GM12864 (cell line): Measurements from ENCODE around the gene TRIO.
"Not testable (repeated sequence)": the region's sequence is repeated elsewhere in the genome, so short reads cannot be mapped to it uniquely, and the experiment has no call there.

Experiments used
- DNase-seq: peaks from one replicate; pipeline ENCODE4 v3.0.0-alpha.2; 2011; ENCODE audit warnings: low read depth
- H3K4me3 ChIP-seq: 2 replicates; pipeline ENCODE4 v1.5.1; 2011; ENCODE audit warnings: mild to moderate bottlenecking, low read depth, low read length, control low read depth
- TF ChIP-seq, protein P1 (sequence below): IDR thresholded peaks from 2 replicates; pipeline ENCODE4 v1.5.1; 2011; ENCODE audit warnings: low read depth, mild to moderate bottlenecking, moderate library complexity, low read length, control low read depth, inconsistent platforms; ENCODE audit errors: missing control alignments

The TRIO gene

GRCh38 chr5:14204785-14205321 is 61.7 kb downstream of the TRIO start:
- TF ChIP-seq, protein P1, sequence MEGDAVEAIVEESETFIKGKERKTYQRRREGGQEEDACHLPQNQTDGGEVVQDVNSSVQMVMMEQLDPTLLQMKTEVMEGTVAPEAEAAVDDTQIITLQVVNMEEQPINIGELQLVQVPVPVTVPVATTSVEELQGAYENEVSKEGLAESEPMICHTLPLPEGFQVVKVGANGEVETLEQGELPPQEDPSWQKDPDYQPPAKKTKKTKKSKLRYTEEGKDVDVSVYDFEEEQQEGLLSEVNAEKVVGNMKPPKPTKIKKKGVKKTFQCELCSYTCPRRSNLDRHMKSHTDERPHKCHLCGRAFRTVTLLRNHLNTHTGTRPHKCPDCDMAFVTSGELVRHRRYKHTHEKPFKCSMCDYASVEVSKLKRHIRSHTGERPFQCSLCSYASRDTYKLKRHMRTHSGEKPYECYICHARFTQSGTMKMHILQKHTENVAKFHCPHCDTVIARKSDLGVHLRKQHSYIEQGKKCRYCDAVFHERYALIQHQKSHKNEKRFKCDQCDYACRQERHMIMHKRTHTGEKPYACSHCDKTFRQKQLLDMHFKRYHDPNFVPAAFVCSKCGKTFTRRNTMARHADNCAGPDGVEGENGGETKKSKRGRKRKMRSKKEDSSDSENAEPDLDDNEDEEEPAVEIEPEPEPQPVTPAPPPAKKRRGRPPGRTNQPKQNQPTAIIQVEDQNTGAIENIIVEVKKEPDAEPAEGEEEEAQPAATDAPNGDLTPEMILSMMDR = no peak
- peak overlapping the region; percentile 14; the same call in 1 of the 2 replicates for H3K4me3 ChIP-seq
- no peak for DNase-seq

GRCh38 chr5:14206028-14206725 is 63.0 kb downstream of the TRIO start:
- TF ChIP-seq, protein P1 = no peak
- no peak for DNase-seq
- H3K4me3 ChIP-seq = no peak overlapping the region

DNA sequence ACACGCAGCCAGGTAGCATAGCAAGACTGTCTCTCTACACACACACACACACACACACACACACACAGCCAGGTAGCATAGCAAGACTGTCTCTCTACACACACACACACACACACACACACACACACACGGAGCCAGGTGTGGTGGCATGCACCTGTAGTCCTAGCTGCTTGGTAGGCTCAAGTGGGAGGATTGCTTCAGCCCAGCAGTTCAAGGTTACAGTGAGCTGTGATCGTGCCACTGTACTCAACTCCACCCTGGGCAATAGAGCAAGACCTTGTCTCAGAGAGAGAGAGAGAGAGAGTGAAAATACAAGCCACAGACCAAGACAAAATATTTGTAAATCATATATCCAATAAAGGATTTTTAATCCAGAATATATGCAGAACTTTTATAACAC is 64.3 kb downstream of the TRIO start:
- peak; percentile 75 for DNase-seq
- H3K4me3 ChIP-seq = not testable (repeated sequence)

DNA sequence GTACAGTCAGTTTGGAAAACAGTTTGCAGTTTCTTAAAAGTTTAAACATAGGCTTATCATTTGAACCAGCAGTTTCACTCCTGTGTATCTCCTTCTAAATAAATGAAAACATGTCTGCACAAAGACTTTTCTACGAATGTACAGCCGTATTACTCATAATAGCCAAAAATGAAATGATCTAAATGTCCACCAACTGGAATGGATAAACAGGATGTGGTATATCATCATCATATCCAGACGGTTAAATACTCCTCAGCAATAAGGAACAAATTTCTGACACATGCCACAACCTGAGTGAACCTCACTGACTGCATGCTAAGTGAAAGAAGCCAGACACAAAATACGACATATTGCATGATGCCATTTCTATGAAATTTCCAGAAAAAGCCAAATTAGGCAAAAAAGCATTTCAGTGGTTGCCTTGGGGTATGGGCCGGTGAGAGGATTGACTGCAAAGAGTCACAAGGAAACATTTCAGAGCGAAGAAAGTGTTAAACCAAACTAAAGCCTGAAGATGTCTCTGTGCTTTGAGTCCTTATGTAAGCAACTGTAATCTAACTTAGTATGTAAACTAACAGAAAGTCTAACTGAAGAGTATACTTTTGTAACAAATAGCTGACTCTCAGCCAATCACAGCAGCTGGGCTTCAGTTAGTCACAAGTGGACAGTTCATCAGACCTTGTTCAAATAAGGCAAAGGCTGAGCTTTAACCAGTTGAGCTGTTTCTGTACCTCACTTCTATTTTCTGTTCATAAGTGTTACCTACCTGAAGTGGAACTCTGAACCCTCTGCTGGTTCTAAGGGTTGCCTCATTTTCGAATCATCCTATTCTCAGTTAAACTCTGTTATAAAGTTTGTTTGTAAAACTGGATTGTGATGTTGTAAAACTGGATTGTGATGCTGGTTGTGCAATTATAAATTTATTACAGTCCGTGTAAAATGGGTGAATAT is 65.2 kb downstream of the TRIO start:
- TF ChIP-seq, protein P1 = peak; percentile 33
- DNase-seq = peak; percentile 85
- H3K4me3 ChIP-seq = peak overlapping the region; percentile 33; the same call in 1 of the 2 replicates

- DNase-seq = no peak
- TF ChIP-seq, protein P1 = no peak
- peak overlapping the region; percentile 34; the same call in 1 of the 2 replicates for H3K4me3 ChIP-seq
These were observed 66.2 kb downstream of the TRIO start for GRCh38 chr5:14209222-14209822.

DNA sequence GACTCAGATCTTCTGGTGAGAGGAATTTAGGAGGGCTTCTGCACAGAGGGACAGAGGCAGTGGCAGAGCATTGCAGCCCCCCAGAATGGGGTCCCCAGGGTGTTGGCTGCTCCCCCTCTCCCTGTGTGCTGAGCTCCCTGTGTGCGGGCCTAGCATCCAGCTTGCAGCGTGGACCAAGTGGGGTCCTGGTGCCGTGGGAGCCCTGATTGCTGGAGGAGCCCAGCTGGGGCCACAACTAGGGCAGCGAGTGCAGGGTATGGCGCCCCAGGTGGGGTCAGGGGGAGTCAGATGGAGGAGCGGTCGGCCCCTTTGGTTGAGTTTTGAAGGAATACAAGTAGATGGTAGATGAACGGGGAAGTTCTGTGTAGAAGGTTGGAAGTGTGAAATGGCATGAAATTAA is 66.7 kb downstream of the TRIO start:
- TF ChIP-seq, protein P1 = no peak
- DNase-seq = no peak
- peak overlapping the region; percentile 34 for H3K4me3 ChIP-seq

GRCh38 chr5:14210729-14211128 is 67.6 kb downstream of the TRIO start:
- no peak overlapping the region for H3K4me3 ChIP-seq
- no peak for DNase-seq
- TF ChIP-seq, protein P1 = no peak
